Keratinocyte (primary cell): ENCODE results near the gene NAP1L4. TPM values are rescaled to one million over a fixed set of nuclear protein-coding genes. Genes with fewer than 3 reads are reported as not detected.

ENCODE experiments used
- DNase-seq: peaks from one replicate; pipeline ENCODE4 v3.0.0-alpha.2; 2011; ENCODE audit warnings: low read depth, missing footprints, low spot score
- FAIRE-seq: peaks from 2 replicates; lab custom pipeline; 2011; peaks lifted over from hg19 to GRCh38; lab: Jason Lieb, UNC
- H2AFZ ChIP-seq: 2 replicates; pipeline ENCODE4 v1.6.0; 2012; ENCODE audit warnings: low read length, control low read depth, inconsistent platforms; ENCODE audit not compliant: control insufficient read depth
- H3K27ac ChIP-seq: 2 replicates; pipeline ENCODE4 v1.5.1; 2011; ENCODE audit warnings: low read length; ENCODE audit not compliant: control insufficient read depth, insufficient read depth
- H3K27me3 ChIP-seq: 3 replicates; pipeline ENCODE4 v1.6.0; 2011; ENCODE audit warnings: low read length; ENCODE audit not compliant: control insufficient read depth, insufficient read depth; ENCODE audit errors: extremely low read depth
- H3K36me3 ChIP-seq, 2 experiments: 2 replicates in 1 of 2; 3 replicates in 1 of 2; pipeline ENCODE4 v1.5.1; 2011; ENCODE audit warnings: low read length in 2 of 2, mild to moderate bottlenecking in 1 of 2; ENCODE audit not compliant: control insufficient read depth in 2 of 2, insufficient read depth in 2 of 2; ENCODE audit errors: extremely low read depth in 1 of 2
- H3K4me1 ChIP-seq: 3 replicates; pipeline ENCODE4 v1.5.1; 2011; ENCODE audit warnings: low read length; ENCODE audit not compliant: control insufficient read depth, insufficient read depth; ENCODE audit errors: extremely low read depth
- H3K4me2 ChIP-seq: 3 replicates; pipeline ENCODE4 v1.6.0; 2011; ENCODE audit warnings: low read depth, low read length; ENCODE audit not compliant: control insufficient read depth, insufficient read depth; ENCODE audit errors: extremely low read depth
- H3K4me3 ChIP-seq, 3 experiments: fragments of 200-600 bp in 1 of 3; sonication (generic) in 1 of 3; 2 replicates in 2 of 3; 3 replicates in 1 of 3; pipeline ENCODE4 v1.5.1; 2011 to 2016; ENCODE audit warnings: low read length in 3 of 3, mild to moderate bottlenecking in 3 of 3, control low read depth in 2 of 3, inconsistent platforms in 1 of 3, low read depth in 1 of 3, mixed read lengths in 1 of 3, mixed run types in 1 of 3, moderate library complexity in 1 of 3; ENCODE audit not compliant: control insufficient read depth in 2 of 3, insufficient read depth in 2 of 3; ENCODE audit errors: extremely low read depth in 1 of 3
- H3K79me2 ChIP-seq: 2 replicates; pipeline ENCODE4 v1.6.0; 2012; ENCODE audit warnings: low read length; ENCODE audit not compliant: control insufficient read depth, insufficient read depth
- H3K9ac ChIP-seq: 3 replicates; pipeline ENCODE4 v1.6.0; 2011; ENCODE audit warnings: low read length; ENCODE audit not compliant: control insufficient read depth, insufficient read depth; ENCODE audit errors: extremely low read depth
- H3K9me1 ChIP-seq: 3 replicates; pipeline ENCODE4 v1.6.0; 2011; ENCODE audit warnings: low read length; ENCODE audit not compliant: control insufficient read depth, insufficient read depth; ENCODE audit errors: extremely low read depth
- H3K9me3 ChIP-seq: 2 replicates; pipeline ENCODE4 v1.5.1; 2012; ENCODE audit warnings: low read depth, low read length; ENCODE audit not compliant: control insufficient read depth
- H4K20me1 ChIP-seq: 3 replicates; pipeline ENCODE4 v1.6.0; 2011; ENCODE audit warnings: low read length; ENCODE audit not compliant: control insufficient read depth, insufficient read depth; ENCODE audit errors: extremely low read depth
- CTCF ChIP-seq, 3 experiments: IDR thresholded peaks in 1 of 3; conservative IDR thresholded peaks in 1 of 3; optimal IDR thresholded peaks in 1 of 3; 2 replicates in 2 of 3; 3 replicates in 1 of 3; pipeline versions ENCODE3 to v1.5.1; 2011; ENCODE audit warnings: low read length in 3 of 3, mild to moderate bottlenecking in 3 of 3, moderate library complexity in 2 of 3, control low read depth in 1 of 3, inconsistent platforms in 1 of 3; ENCODE audit not compliant: insufficient read depth in 2 of 3; ENCODE audit errors: extremely low read depth in 1 of 3
- EZH2 ChIP-seq: IDR thresholded peaks from one replicate; pipeline ENCODE4 v1.6.1; 2012; ENCODE audit warnings: inconsistent platforms, mild to moderate bottlenecking, low read length, moderate library complexity
- dilution Hi-C: fragments of 300-500 bp; cut with MboI; formaldehyde crosslinking; loops from one replicate; pipeline ENCODE4 v1.7.0; 2020; ENCODE audit warnings: low sequenced_read_pairs; ENCODE audit not compliant: extremely low pct_ligation_motif_present
- polyA plus RNA-seq, 5 experiments: library from polyadenylated mRNA; depleted of rRNA in 3 of 5; stranded (reverse) in 3 of 5; stranded (forward) in 1 of 5; unstranded in 1 of 5; fragments of >200 nt; gene quantifications; 1 replicate in 1 of 5; 2 replicates in 3 of 5; 3 replicates in 1 of 5; pipeline versions ENCODE4 v1.2.1 to v1.2.3, GENCODE V29; 2011 to 2012; ENCODE audit warnings: missing spikeins in 2 of 5, low read depth in 1 of 5, low replicate concordance in 1 of 5

Gene NAP1L4
- polyA plus RNA-seq, 1 donor (not counting 4 experiments of a cell fraction or from before 2014, with no cell fraction given), result 136 TPM

- Histone ChIP-seq H2AFZ (no peak overlapping the region), H3K4me2 (no peak overlapping the region), H3K4me3 (no peak overlapping the region), H3K36me3 (peaks cover 48 to 68% of the 10 kb centered on the region in 2 experiments), H3K9ac (no peak overlapping the region), H3K9me1 (no peaks in the 10 kb centered on the region), H3K4me1 (peaks cover 7% of the 10 kb centered on the region), H4K20me1 (no peaks in the 10 kb centered on the region), H3K27me3 (no peaks in the 10 kb centered on the region), H3K79me2 (no peaks in the 10 kb centered on the region), H3K27ac (no peak overlapping the region), H3K9me3 (no peaks in the 10 kb centered on the region)
- no peak for FAIRE-seq
- dilution Hi-C loops, result no loop called here
- DNase-seq, result no peak
- TF ChIP-seq EZH2 (no peak), CTCF (optimal IDR thresholded peaks at IDR 0.05 in 1 of 3, IDR thresholded peaks at IDR 0.05 in 1 of 3, conservative IDR thresholded peaks at IDR 0.05 in 1 of 3; ENCODE audit: extremely low read depth in 1 of 3, insufficient read depth in 2 of 3, low read length in 3 of 3) (no peak)
Measured at GRCh38 chr11:3014943-3015342, 22.8 kb upstream of the NAP1L4 start.

GRCh38 chr11:3014057-3014938 lies 22.2 kb upstream of the NAP1L4 start:
- no peaks in the 10 kb centered on the region for H3K27me3 ChIP-seq
- H3K4me3 ChIP-seq, result no peak overlapping the region
- no peak overlapping the region for H2AFZ ChIP-seq
- H3K9me3 ChIP-seq, result no peaks in the 10 kb centered on the region
- no peak for FAIRE-seq
- TF ChIP-seq EZH2 (no peak), CTCF (optimal IDR thresholded peaks at IDR 0.05 in 1 of 3, IDR thresholded peaks at IDR 0.05 in 1 of 3, conservative IDR thresholded peaks at IDR 0.05 in 1 of 3; ENCODE audit: extremely low read depth in 1 of 3, insufficient read depth in 2 of 3, low read length in 3 of 3) (no peak)
- peaks cover 47 to 72% of the 10 kb centered on the region in 2 experiments for H3K36me3 ChIP-seq
- no peak for DNase-seq
- H4K20me1 ChIP-seq, result no peaks in the 10 kb centered on the region
- no peaks in the 10 kb centered on the region for H3K9me1 ChIP-seq
- H3K4me2 ChIP-seq, result no peak overlapping the region
- H3K9ac ChIP-seq, result no peak overlapping the region
- dilution Hi-C loops, result no loop called here
- no peak overlapping the region for H3K27ac ChIP-seq
- no peaks in the 10 kb centered on the region for H3K79me2 ChIP-seq
- H3K4me1 ChIP-seq, result peaks cover 7% of the 10 kb centered on the region
